CD4-positive, alpha-beta T cell (primary cell): ENCODE data around the gene MACROD2. TPM values are rescaled to one million over a fixed set of nuclear protein-coding genes. Genes with fewer than 3 reads are reported as not detected.

ENCODE experiments used
- ATAC-seq: fragments of 200-7000 bp; cut with Tn5 transposase; one replicate; pipeline ENCODE4 v1.10.0; 2022; ENCODE audit warnings: mild to moderate bottlenecking; ENCODE audit not compliant: poor library complexity
- CTCF ChIA-PET: fragments of 350-600 bp; sonication (Branson Sonifier 250); formaldehyde crosslinking; loops from one replicate; lab custom pipeline; 2021; ENCODE audit warnings: antibody characterized with exemption, inconsistent platforms; lab: Charles Lee
- POLR2A ChIA-PET: fragments of 350-600 bp; sonication (Branson Sonifier 250); formaldehyde crosslinking; loops from one replicate; lab custom pipeline; 2021; ENCODE audit warnings: antibody characterized with exemption, inconsistent platforms; lab: Charles Lee
- DNase-seq, 14 experiments: peaks; one replicate each; pipeline ENCODE4 v3.0.0-alpha.2; 2013 to 2020; ENCODE audit warnings: mixed read lengths in 2 of 14
- H3K27ac ChIP-seq, 2 donors: one replicate each; pipeline versions ENCODE4 v1.5.1 to v1.7.0; 2013; ENCODE audit warnings: low read length in 2 of 2, low read depth in 1 of 2, mild to moderate bottlenecking in 1 of 2
- H3K27me3 ChIP-seq, 2 experiments: 1 replicate in 1 of 2; 2 replicates in 1 of 2; pipeline versions ENCODE4 v1.6.1 to v1.7.0; 2013; ENCODE audit warnings: low read length in 2 of 2, control low read depth in 1 of 2, mild to moderate bottlenecking in 1 of 2, moderate library complexity in 1 of 2; ENCODE audit not compliant: insufficient read depth in 2 of 2, control insufficient read depth in 1 of 2
- H3K36me3 ChIP-seq: one replicate; pipeline ENCODE4 v1.6.1; 2013; ENCODE audit warnings: low read length, control low read depth; ENCODE audit not compliant: insufficient read depth
- H3K4me1 ChIP-seq: one replicate; pipeline ENCODE4 v1.6.1; 2013; ENCODE audit warnings: low read length, control low read depth; ENCODE audit not compliant: insufficient read depth
- H3K4me3 ChIP-seq: one replicate; pipeline ENCODE4 v1.5.1; 2013; ENCODE audit warnings: mild to moderate bottlenecking, low read length, moderate library complexity
- H3K9me3 ChIP-seq, 2 experiments: 1 replicate in 1 of 2; 2 replicates in 1 of 2; pipeline versions ENCODE4 v1.6.1 to v1.7.0; 2013; ENCODE audit warnings: low read length in 2 of 2, mild to moderate bottlenecking in 2 of 2, control low read depth in 1 of 2, moderate library complexity in 1 of 2; ENCODE audit not compliant: control insufficient read depth in 1 of 2, insufficient read depth in 1 of 2
- H3K27ac Mint-ChIP-seq: one replicate; pipeline ENCODE4 v1.8.0; 2020; ENCODE audit warnings: mixed read lengths
- H3K27me3 Mint-ChIP-seq: one replicate; pipeline ENCODE4 v1.8.0; 2021; ENCODE audit warnings: mixed read lengths
- H3K36me3 Mint-ChIP-seq: one replicate; pipeline ENCODE4 v1.8.0; 2021; ENCODE audit warnings: low read depth, mixed read lengths
- H3K4me1 Mint-ChIP-seq: one replicate; pipeline ENCODE4 v1.8.0; 2021; ENCODE audit warnings: low read depth, mixed read lengths
- H3K4me3 Mint-ChIP-seq: one replicate; pipeline ENCODE4 v1.8.0; 2020; ENCODE audit warnings: mild to moderate bottlenecking, mixed read lengths
- H3K9me3 Mint-ChIP-seq: one replicate; pipeline ENCODE4 v1.8.0; 2020; ENCODE audit warnings: mixed read lengths
- intact Hi-C, 2 experiments: fragments of 100-400 bp; cut with DNase I in 1 of 2; cut with micrococcal nuclease in 1 of 2; formaldehyde crosslinking; loops; one replicate each; pipeline versions ENCODE4 v1.15.1 to v1.9.0; 2023 to 2025; cut with DNase I, micrococcal nuclease
- total RNA-seq, 174 experiments: library from RNA in 2 of 174; stranded (reverse) in 2 of 174; gene quantifications; one replicate each; pipeline ENCODE4 v1.2.3 and lab custom pipeline; 2021 to 2026
- TF ChIP-seq, protein P1 (sequence below): fragments of 200-600 bp; IDR thresholded peaks from one replicate; pipeline ENCODE4 v1.8.0; 2022; ENCODE audit warnings: antibody characterized with exemption, mild to moderate bottlenecking

MACROD2 gene
- total RNA-seq, 2 experiments from 2014 or later, result not detected

DNA sequence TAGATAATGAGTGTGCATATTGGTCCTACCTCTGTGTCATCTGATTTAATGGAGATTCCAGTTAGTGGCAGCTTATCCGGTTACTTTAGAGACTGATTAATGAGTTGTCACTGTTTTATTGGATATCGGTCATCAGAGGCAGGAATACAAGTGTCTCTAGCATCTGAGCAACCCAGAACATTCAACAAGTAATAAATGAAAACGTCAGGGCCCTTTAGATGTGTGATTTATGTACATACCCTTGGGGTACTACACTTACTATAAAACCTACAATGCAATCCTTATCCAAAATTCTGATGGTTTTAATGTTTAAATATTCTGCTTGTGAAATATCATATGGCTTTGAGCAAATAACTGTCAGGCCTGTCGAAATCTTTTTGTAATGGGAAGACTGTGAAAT lies 1460.0 kb downstream of the MACROD2 start:
- H3K4me3 ChIP-seq, result no peak overlapping the region
- no peaks in the 10 kb centered on the region for H3K27me3 ChIP-seq
- no peaks in the 10 kb centered on the region for H3K36me3 ChIP-seq
- peaks cover 3% of the 10 kb centered on the region for H3K9me3 Mint-ChIP-seq
- H3K4me1 Mint-ChIP-seq, result no peaks in the 10 kb centered on the region
- DNase-seq (no peak), ATAC-seq (no peak)
- H3K4me1 ChIP-seq, result no peaks in the 10 kb centered on the region
- H3K9me3 ChIP-seq, result no peaks in the 10 kb centered on the region
- intact Hi-C loops, result no loop called here
- TF ChIP-seq, protein P1, sequence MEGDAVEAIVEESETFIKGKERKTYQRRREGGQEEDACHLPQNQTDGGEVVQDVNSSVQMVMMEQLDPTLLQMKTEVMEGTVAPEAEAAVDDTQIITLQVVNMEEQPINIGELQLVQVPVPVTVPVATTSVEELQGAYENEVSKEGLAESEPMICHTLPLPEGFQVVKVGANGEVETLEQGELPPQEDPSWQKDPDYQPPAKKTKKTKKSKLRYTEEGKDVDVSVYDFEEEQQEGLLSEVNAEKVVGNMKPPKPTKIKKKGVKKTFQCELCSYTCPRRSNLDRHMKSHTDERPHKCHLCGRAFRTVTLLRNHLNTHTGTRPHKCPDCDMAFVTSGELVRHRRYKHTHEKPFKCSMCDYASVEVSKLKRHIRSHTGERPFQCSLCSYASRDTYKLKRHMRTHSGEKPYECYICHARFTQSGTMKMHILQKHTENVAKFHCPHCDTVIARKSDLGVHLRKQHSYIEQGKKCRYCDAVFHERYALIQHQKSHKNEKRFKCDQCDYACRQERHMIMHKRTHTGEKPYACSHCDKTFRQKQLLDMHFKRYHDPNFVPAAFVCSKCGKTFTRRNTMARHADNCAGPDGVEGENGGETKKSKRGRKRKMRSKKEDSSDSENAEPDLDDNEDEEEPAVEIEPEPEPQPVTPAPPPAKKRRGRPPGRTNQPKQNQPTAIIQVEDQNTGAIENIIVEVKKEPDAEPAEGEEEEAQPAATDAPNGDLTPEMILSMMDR, result no peak
- ChIA-PET POLR2A (no interaction called here), CTCF (no interaction called here)
- no peaks in the 10 kb centered on the region for H3K36me3 Mint-ChIP-seq
- no peak overlapping the region for H3K27ac Mint-ChIP-seq
- H3K4me3 Mint-ChIP-seq, result no peak overlapping the region
- no peaks in the 10 kb centered on the region for H3K27me3 Mint-ChIP-seq
- H3K27ac ChIP-seq, result no peak overlapping the region

DNA sequence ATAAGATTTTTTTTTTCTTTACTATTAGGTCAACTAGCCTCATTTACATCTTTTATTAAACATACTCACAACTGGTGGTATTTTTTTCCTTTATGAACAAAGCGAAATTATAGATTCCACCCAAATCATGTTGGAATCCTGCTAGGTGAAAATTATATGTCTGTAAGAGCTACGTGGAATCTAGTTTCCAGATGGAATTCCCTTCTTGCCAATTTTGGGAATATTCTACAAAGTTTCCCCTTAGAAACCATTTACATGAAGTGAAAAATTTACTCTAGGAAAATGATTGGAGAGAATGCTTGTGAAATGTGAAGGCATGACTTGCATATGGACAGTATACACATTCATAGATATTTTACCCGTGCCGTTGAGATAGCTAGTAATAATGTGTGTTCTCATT lies 1466.6 kb downstream of the MACROD2 start:
- H3K27me3 ChIP-seq, result no peaks in the 10 kb centered on the region
- Mint-ChIP-seq H3K36me3 (no peaks in the 10 kb centered on the region), H3K9me3 (peaks cover 12% of the 10 kb centered on the region), H3K4me1 (no peaks in the 10 kb centered on the region), H3K27ac (no peak overlapping the region), H3K4me3 (no peak overlapping the region), H3K27me3 (no peaks in the 10 kb centered on the region)
- DNase-seq (no peak), ATAC-seq (no peak)
- TF ChIP-seq, protein P1, result no peak
- POLR2A ChIA-PET, result no interaction called here
- no peaks in the 10 kb centered on the region for H3K4me1 ChIP-seq
- no peak overlapping the region for H3K4me3 ChIP-seq
- H3K36me3 ChIP-seq, result no peaks in the 10 kb centered on the region
- CTCF ChIA-PET, result no interaction called here
- no peak overlapping the region for H3K27ac ChIP-seq
- intact Hi-C loops, result no loop called here
- H3K9me3 ChIP-seq, result peaks cover 0 to 5% of the 10 kb centered on the region in 2 experiments

- Mint-ChIP-seq H3K27ac (no peak overlapping the region), H3K27me3 (no peaks in the 10 kb centered on the region), H3K4me1 (no peaks in the 10 kb centered on the region), H3K9me3 (peaks cover 2% of the 10 kb centered on the region), H3K36me3 (no peaks in the 10 kb centered on the region), H3K4me3 (no peak overlapping the region)
- H3K27ac ChIP-seq, result no peak overlapping the region
- no peak overlapping the region for H3K4me3 ChIP-seq
- intact Hi-C loops, result no loop called here
- H3K27me3 ChIP-seq, result no peaks in the 10 kb centered on the region
- peaks cover 0 to 4% of the 10 kb centered on the region in 2 experiments for H3K9me3 ChIP-seq
- TF ChIP-seq, protein P1, result no peak
- POLR2A ChIA-PET, result no interaction called here
- no peaks in the 10 kb centered on the region for H3K36me3 ChIP-seq
- DNase-seq (peak in 2 of 14 experiments; percentile 1 to 9), ATAC-seq (no peak)
- H3K4me1 ChIP-seq, result no peaks in the 10 kb centered on the region
- CTCF ChIA-PET, result no interaction called here
Measured at GRCh38 chr20:15475483-15475882, 1480.2 kb downstream of the MACROD2 start.
